Activated T-cell treated with anti-CD3 and anti-CD28 coated beads, Interleukin-2, amount 50 U/mL, for 4 hours (primary cell): ENCODE data around the gene MASP2. TPM values are rescaled to one million over a fixed set of nuclear protein-coding genes. Genes with fewer than 3 reads are reported as not detected.
A peak's percentile ranks its signal among the peaks of the same experiment; 100 is the strongest.

Source experiments
- ATAC-seq, 2 donors: fragments of 200-7000 bp; cut with Tn5 transposase; one replicate each; pipeline ENCODE4 v1.10.0; 2021
- DNase-seq: peaks from one replicate; pipeline ENCODE4 v3.0.0-alpha.2; 2020
- H3K27me3 Mint-ChIP-seq: one replicate; pipeline ENCODE4 v1.8.0; 2021; ENCODE audit warnings: low read depth, mixed read lengths
- H3K36me3 Mint-ChIP-seq: one replicate; pipeline ENCODE4 v1.8.0; 2022; ENCODE audit warnings: mixed read lengths; ENCODE audit not compliant: insufficient read depth
- H3K4me1 Mint-ChIP-seq: one replicate; pipeline ENCODE4 v1.8.0; 2021; ENCODE audit warnings: low read depth, mixed read lengths
- H3K4me3 Mint-ChIP-seq: one replicate; pipeline ENCODE4 v1.8.0; 2021; ENCODE audit warnings: mild to moderate bottlenecking, moderate library complexity, mixed read lengths
- H3K9me3 Mint-ChIP-seq: one replicate; pipeline ENCODE4 v1.8.0; 2021; ENCODE audit warnings: mixed read lengths
- total RNA-seq, 3 donors: library from RNA; stranded (reverse); gene quantifications; one replicate each; pipeline ENCODE4 v1.2.1, GENCODE V29; 2021

Gene MASP2
- total RNA-seq, 3 donors from 2014 or later: 0.48 to 1.0 (median 0.50) TPM

- H3K9me3 Mint-ChIP-seq: no peaks in the 10 kb centered on the region
- H3K36me3 Mint-ChIP-seq: peaks cover 30% of the 10 kb centered on the region
Measured at GRCh38 chr1:11062965-11063401, 15.9 kb upstream of the MASP2 start.

GRCh38 chr1:11061652-11062365 is 14.8 kb upstream of the MASP2 start:
- no peaks in the 10 kb centered on the region for H3K9me3 Mint-ChIP-seq
- no peaks in the 10 kb centered on the region for H3K27me3 Mint-ChIP-seq
- no peak for ATAC-seq
- H3K4me1 Mint-ChIP-seq: peaks cover 36% of the 10 kb centered on the region
- no peak for DNase-seq
- H3K4me3 Mint-ChIP-seq: peak overlapping the region; percentile 95
- H3K36me3 Mint-ChIP-seq: peaks cover 30% of the 10 kb centered on the region

More at GRCh38 chr1:11062965-11063401, 15.9 kb upstream of the MASP2 start:
- DNase-seq: no peak
- peaks cover 36% of the 10 kb centered on the region for H3K4me1 Mint-ChIP-seq
- no peaks in the 10 kb centered on the region for H3K27me3 Mint-ChIP-seq
- peak overlapping the region; percentile 40 for H3K4me3 Mint-ChIP-seq
- peak in 1 of 2 donors; percentile 5 for ATAC-seq

- Mint-ChIP-seq H3K9me3 (no peaks in the 10 kb centered on the region), H3K36me3 (peaks cover 21% of the 10 kb centered on the region), H3K4me3 (peak within 1 kb of the TSS; percentile 97), H3K27me3 (no peaks in the 10 kb centered on the region), H3K4me1 (peaks cover 36% of the 10 kb centered on the region)
- DNase-seq: peak; percentile 88
- peak; percentile 96 to 97 for ATAC-seq
Measured at GRCh38 chr1:11059968-11060830, 13.2 kb upstream of the MASP2 start, which contains the start of gene SRM. Gene SRM, minus strand, starts transcription at chr1:11060018. Its CDS starts 75 bp downstream, at chr1:11059943.

GRCh38 chr1:11059155-11059967 is 12.3 kb upstream of the MASP2 start:
- Mint-ChIP-seq H3K9me3 (no peaks in the 10 kb centered on the region), H3K27me3 (no peaks in the 10 kb centered on the region), H3K4me1 (peaks cover 36% of the 10 kb centered on the region), H3K36me3 (peaks cover 18% of the 10 kb centered on the region), H3K4me3 (peak overlapping the region; percentile 97)
- ATAC-seq: peak; percentile 6 to 7
- DNase-seq: peak; percentile 44

GRCh38 chr1:11058595-11059154 is 11.6 kb upstream of the MASP2 start:
- Mint-ChIP-seq H3K9me3 (no peaks in the 10 kb centered on the region), H3K4me3 (peak overlapping the region; percentile 97), H3K4me1 (peaks cover 36% of the 10 kb centered on the region), H3K27me3 (no peaks in the 10 kb centered on the region), H3K36me3 (peaks cover 17% of the 10 kb centered on the region)
- DNase-seq: no peak
- no peak for ATAC-seq

- ATAC-seq: no peak
- no peak for DNase-seq
- peaks cover 17% of the 10 kb centered on the region for H3K36me3 Mint-ChIP-seq
- H3K27me3 Mint-ChIP-seq: no peaks in the 10 kb centered on the region
- H3K9me3 Mint-ChIP-seq: no peaks in the 10 kb centered on the region
- peaks cover 30% of the 10 kb centered on the region for H3K4me1 Mint-ChIP-seq
- peak overlapping the region; percentile 97 for H3K4me3 Mint-ChIP-seq
Measured at GRCh38 chr1:11058026-11058425, 11.0 kb upstream of the MASP2 start.

GRCh38 chr1:11057477-11057876 is 10.4 kb upstream of the MASP2 start:
- Mint-ChIP-seq H3K4me3 (peak overlapping the region; percentile 97), H3K36me3 (peaks cover 17% of the 10 kb centered on the region), H3K4me1 (peaks cover 25% of the 10 kb centered on the region), H3K9me3 (no peaks in the 10 kb centered on the region), H3K27me3 (no peaks in the 10 kb centered on the region)
- DNase-seq: no peak
- ATAC-seq: no peak

- no peak overlapping the region for H3K4me3 Mint-ChIP-seq
- ATAC-seq (no peak), DNase-seq (no peak)
- H3K27me3 Mint-ChIP-seq: no peaks in the 10 kb centered on the region
- H3K36me3 Mint-ChIP-seq: peaks cover 17% of the 10 kb centered on the region
- peaks cover 20% of the 10 kb centered on the region for H3K4me1 Mint-ChIP-seq
- H3K9me3 Mint-ChIP-seq: no peaks in the 10 kb centered on the region
Measured at GRCh38 chr1:11056504-11056903, 9.5 kb upstream of the MASP2 start.

GRCh38 chr1:11055676-11056075 is 8.6 kb upstream of the MASP2 start:
- Mint-ChIP-seq H3K27me3 (no peaks in the 10 kb centered on the region), H3K4me1 (peaks cover 13% of the 10 kb centered on the region), H3K4me3 (no peak overlapping the region), H3K9me3 (no peaks in the 10 kb centered on the region), H3K36me3 (peaks cover 17% of the 10 kb centered on the region)
- ATAC-seq: no peak
- no peak for DNase-seq

- no peaks in the 10 kb centered on the region for H3K9me3 Mint-ChIP-seq
Measured at GRCh38 chr1:11054666-11055065, 7.6 kb upstream of the MASP2 start.

GRCh38 chr1:11054181-11054580 is 7.1 kb upstream of the MASP2 start:
- Mint-ChIP-seq H3K4me3 (no peak overlapping the region), H3K4me1 (peaks cover 10% of the 10 kb centered on the region), H3K27me3 (no peaks in the 10 kb centered on the region), H3K36me3 (peaks cover 17% of the 10 kb centered on the region), H3K9me3 (no peaks in the 10 kb centered on the region)
- DNase-seq: no peak
- no peak for ATAC-seq

More at GRCh38 chr1:11054666-11055065, 7.6 kb upstream of the MASP2 start:
- Mint-ChIP-seq H3K4me1 (peaks cover 10% of the 10 kb centered on the region), H3K4me3 (no peak overlapping the region), H3K36me3 (peaks cover 17% of the 10 kb centered on the region), H3K27me3 (no peaks in the 10 kb centered on the region)
- ATAC-seq (no peak), DNase-seq (no peak)

- Mint-ChIP-seq H3K4me1 (peaks cover 8% of the 10 kb centered on the region), H3K9me3 (no peaks in the 10 kb centered on the region), H3K4me3 (no peak overlapping the region), H3K27me3 (no peaks in the 10 kb centered on the region), H3K36me3 (peaks cover 13% of the 10 kb centered on the region)
- DNase-seq (no peak), ATAC-seq (peak; percentile 7 to 18)
Measured at GRCh38 chr1:11053758-11054137, 6.7 kb upstream of the MASP2 start.

GRCh38 chr1:11052839-11053757 is 6.1 kb upstream of the MASP2 start:
- DNase-seq (no peak), ATAC-seq (peak; percentile 9 to 27)
- H3K4me1 Mint-ChIP-seq: peaks cover 3% of the 10 kb centered on the region
- H3K27me3 Mint-ChIP-seq: no peaks in the 10 kb centered on the region
- H3K4me3 Mint-ChIP-seq: no peak overlapping the region
- peaks cover 10% of the 10 kb centered on the region for H3K36me3 Mint-ChIP-seq
- no peaks in the 10 kb centered on the region for H3K9me3 Mint-ChIP-seq
